A673 (cell line): ENCODE results near the gene FSTL5. TPM values are rescaled to one million over a fixed set of nuclear protein-coding genes. Genes with fewer than 3 reads are reported as not detected.

Experiments used
- BruUV-seq: library from RNA; stranded (reverse); fragments of 400-500 nt; replicated peaks from 2 replicates; lab custom pipeline; 2021; lab: Mats Ljungman, UMichigan
- CTCF ChIA-PET: fragments of 300-600 bp; sonication (Branson Sonifier 250); formaldehyde crosslinking; loops from one replicate; lab custom pipeline; 2022; ENCODE audit warnings: antibody characterized with exemption; lab: Charles Lee
- POLR2A ChIA-PET: fragments of 300-600 bp; sonication (Branson Sonifier 250); formaldehyde crosslinking; loops from one replicate; lab custom pipeline; 2022; ENCODE audit warnings: antibody characterized with exemption; ENCODE audit not compliant: low non-redundant PET; lab: Charles Lee
- DNase-seq: peaks from one replicate; pipeline ENCODE4 v3.0.0-alpha.2; 2015; ENCODE audit warnings: low spot score
- H3K27ac ChIP-seq: fragments of 200-600 bp; sonication (generic); 2 replicates; pipeline ENCODE4 v1.5.1; 2016; ENCODE audit warnings: mixed run types, low read depth, mild to moderate bottlenecking, mixed read lengths, antibody characterized with exemption, low read length; ENCODE audit not compliant: poor library complexity, severe bottlenecking
- H3K27me3 ChIP-seq: fragments of 200-600 bp; sonication (generic); replicated peaks from 2 replicates; pipeline ENCODE4 v1.6.1; 2017; ENCODE audit warnings: mixed run types, low read depth, mild to moderate bottlenecking, mixed read lengths, antibody characterized with exemption, low read length; ENCODE audit not compliant: insufficient read depth, poor library complexity
- H3K36me3 ChIP-seq: fragments of 200-600 bp; sonication (generic); 2 replicates; pipeline ENCODE4 v1.6.1; 2016; ENCODE audit warnings: mixed run types, mild to moderate bottlenecking, mixed read lengths, antibody characterized with exemption, low read length; ENCODE audit not compliant: insufficient read depth, poor library complexity, severe bottlenecking
- H3K4me1 ChIP-seq: fragments of 200-600 bp; sonication (generic); 2 replicates; pipeline ENCODE4 v1.6.1; 2017; ENCODE audit warnings: mixed run types, mild to moderate bottlenecking, mixed read lengths, antibody characterized with exemption, low read length; ENCODE audit not compliant: insufficient read depth, poor library complexity, severe bottlenecking
- H3K4me3 ChIP-seq: fragments of 200-600 bp; sonication (generic); 2 replicates; pipeline ENCODE4 v1.5.1; 2016; ENCODE audit warnings: low read depth, mixed run types, mild to moderate bottlenecking, mixed read lengths, low read length; ENCODE audit not compliant: poor library complexity, severe bottlenecking
- H3K9me3 ChIP-seq: fragments of 200-600 bp; sonication (generic); 2 replicates; pipeline ENCODE4 v1.6.1; 2016; ENCODE audit warnings: mixed run types, low read depth, mild to moderate bottlenecking, mixed read lengths, antibody characterized with exemption, low read length; ENCODE audit not compliant: poor library complexity, severe bottlenecking
- EZH2 ChIP-seq: fragments of 200-600 bp; sonication (generic); IDR thresholded peaks from 2 replicates; pipeline ENCODE4 v1.6.1; 2017; ENCODE audit warnings: borderline replicate concordance, low read depth, mild to moderate bottlenecking, mixed read lengths, antibody characterized with exemption, low read length; ENCODE audit not compliant: poor library complexity, severe bottlenecking
- intact Hi-C: fragments of 100-400 bp; cut with micrococcal nuclease; formaldehyde crosslinking; loops from one replicate; pipeline ENCODE4 v1.10.0; 2022; ENCODE audit not compliant: unreplicated experiment
- total RNA-seq: library from RNA; stranded (reverse); gene quantifications from 2 replicates; pipeline ENCODE4 v1.2.3, GENCODE V29; 2021
- TF ChIP-seq, protein P1 (sequence below): fragments of 300-800, 200-600 bp; sonication (generic); conservative IDR thresholded peaks from 2 replicates; pipeline ENCODE4 v1.5.1; 2017; ENCODE audit warnings: low read depth, mild to moderate bottlenecking, antibody characterized with exemption, low read length, moderate library complexity, mixed read lengths

The FSTL5 gene
- total RNA-seq, 1 experiment from 2014 or later = 0.15 TPM

DNA sequence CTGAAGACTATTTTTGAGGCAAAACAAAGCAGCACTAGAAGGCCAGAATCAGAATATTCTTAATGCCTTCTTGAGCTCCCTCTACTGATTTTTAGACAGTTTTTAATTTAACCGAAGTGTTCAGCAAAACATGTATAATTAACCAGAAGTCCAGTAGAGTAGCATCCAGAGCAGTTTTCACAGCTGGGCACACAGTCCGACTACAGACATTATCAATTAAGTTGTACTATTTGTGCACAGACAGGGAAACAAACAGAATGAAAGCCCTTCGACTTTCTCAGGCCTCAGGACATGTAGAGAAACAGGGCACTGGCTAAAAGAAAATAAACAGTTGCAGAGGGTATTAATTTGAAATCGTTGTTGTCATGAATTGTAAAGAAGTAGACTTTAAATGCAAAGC is 11.9 kb downstream of the FSTL5 start:
- ChIA-PET CTCF (no interaction called here), POLR2A (no interaction called here)
- Histone ChIP-seq H3K4me3 (no peak overlapping the region), H3K27me3 (no peaks in the 10 kb centered on the region), H3K9me3 (no peaks in the 10 kb centered on the region), H3K27ac (no peak overlapping the region), H3K36me3 (no peaks in the 10 kb centered on the region), H3K4me1 (no peaks in the 10 kb centered on the region)
- DNase-seq = no peak
- TF ChIP-seq, protein P1, sequence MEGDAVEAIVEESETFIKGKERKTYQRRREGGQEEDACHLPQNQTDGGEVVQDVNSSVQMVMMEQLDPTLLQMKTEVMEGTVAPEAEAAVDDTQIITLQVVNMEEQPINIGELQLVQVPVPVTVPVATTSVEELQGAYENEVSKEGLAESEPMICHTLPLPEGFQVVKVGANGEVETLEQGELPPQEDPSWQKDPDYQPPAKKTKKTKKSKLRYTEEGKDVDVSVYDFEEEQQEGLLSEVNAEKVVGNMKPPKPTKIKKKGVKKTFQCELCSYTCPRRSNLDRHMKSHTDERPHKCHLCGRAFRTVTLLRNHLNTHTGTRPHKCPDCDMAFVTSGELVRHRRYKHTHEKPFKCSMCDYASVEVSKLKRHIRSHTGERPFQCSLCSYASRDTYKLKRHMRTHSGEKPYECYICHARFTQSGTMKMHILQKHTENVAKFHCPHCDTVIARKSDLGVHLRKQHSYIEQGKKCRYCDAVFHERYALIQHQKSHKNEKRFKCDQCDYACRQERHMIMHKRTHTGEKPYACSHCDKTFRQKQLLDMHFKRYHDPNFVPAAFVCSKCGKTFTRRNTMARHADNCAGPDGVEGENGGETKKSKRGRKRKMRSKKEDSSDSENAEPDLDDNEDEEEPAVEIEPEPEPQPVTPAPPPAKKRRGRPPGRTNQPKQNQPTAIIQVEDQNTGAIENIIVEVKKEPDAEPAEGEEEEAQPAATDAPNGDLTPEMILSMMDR = no peak
- TF ChIP-seq EZH2 = no peak
- intact Hi-C loops = no loop called here
- BruUV-seq = no TSS peak

DNA sequence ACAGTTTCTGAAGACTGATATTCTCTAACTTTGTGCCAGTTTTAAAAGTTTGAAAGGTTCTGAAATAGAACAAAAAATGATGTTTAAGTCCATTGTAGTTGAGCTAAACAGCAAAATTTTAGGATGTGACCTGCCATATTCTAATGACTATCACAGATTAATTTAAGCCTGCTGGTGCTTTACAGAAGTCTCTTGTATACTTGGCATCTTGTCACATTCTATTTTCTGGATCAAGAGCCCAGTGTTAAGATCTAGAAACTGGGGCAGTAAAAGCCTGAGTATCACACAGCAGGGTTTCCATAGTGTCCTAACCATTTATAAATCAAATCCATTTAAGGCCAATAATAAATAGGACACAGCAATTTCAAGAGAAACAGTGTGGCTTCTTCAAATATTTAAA is 12.4 kb downstream of the FSTL5 start:
- TF ChIP-seq, protein P1 = no peak
- no peak for TF ChIP-seq EZH2
- BruUV-seq = no TSS peak
- CTCF ChIA-PET = no interaction called here

DNA sequence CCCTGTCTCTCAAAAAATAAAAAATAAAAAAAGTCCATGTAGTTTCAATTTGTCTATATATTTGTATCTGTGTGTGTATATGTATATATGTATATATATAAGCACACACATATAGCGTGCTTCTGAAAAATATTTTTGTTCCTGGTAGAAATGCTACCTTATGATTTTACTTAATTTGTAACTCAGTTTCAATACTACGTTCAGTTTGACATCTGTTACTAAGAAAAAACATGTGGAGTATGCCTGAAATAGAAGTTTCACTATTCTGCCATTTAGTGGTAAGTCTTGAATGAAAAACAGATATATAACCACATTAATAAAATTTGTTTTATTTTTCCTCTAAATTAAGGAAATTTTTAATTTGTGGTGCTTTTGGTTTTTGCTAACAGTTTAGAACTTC is 14.2 kb downstream of the FSTL5 start:
- Histone ChIP-seq H3K4me3 (no peak overlapping the region), H3K4me1 (no peaks in the 10 kb centered on the region), H3K36me3 (no peaks in the 10 kb centered on the region), H3K27ac (no peak overlapping the region), H3K27me3 (no peaks in the 10 kb centered on the region), H3K9me3 (no peaks in the 10 kb centered on the region)
- no peak for DNase-seq
- intact Hi-C loops = no loop called here
- no TSS peak for BruUV-seq
- CTCF ChIA-PET = no interaction called here
- TF ChIP-seq, protein P1 = no peak
- TF ChIP-seq EZH2 = no peak
- POLR2A ChIA-PET = no interaction called here

More for the DNA sequence above, 12.4 kb downstream of the FSTL5 start:
- Histone ChIP-seq H3K4me1 (no peaks in the 10 kb centered on the region), H3K36me3 (no peaks in the 10 kb centered on the region), H3K9me3 (no peaks in the 10 kb centered on the region), H3K27me3 (no peaks in the 10 kb centered on the region), H3K27ac (no peak overlapping the region), H3K4me3 (no peak overlapping the region)
- intact Hi-C loops = no loop called here
- POLR2A ChIA-PET = no interaction called here
- DNase-seq = no peak
